Stimulated activated CD4-positive, alpha-beta T cell treated with anti-CD3 and anti-CD28 coated beads, Interleukin-4, amount 100 ng/mL, for 48 hours (primary cell): ENCODE data around the gene PCSK6.
"Not testable (repeated sequence)": the region's sequence is repeated elsewhere in the genome, so short reads cannot be mapped to it uniquely, and the experiment has no call there.

ENCODE experiments used
- DNase-seq, 2 donors: peaks; one replicate each; pipeline ENCODE4 v3.0.0-alpha.2; 2020; ENCODE audit warnings: low read depth in 2 of 2

The PCSK6 gene

DNA sequence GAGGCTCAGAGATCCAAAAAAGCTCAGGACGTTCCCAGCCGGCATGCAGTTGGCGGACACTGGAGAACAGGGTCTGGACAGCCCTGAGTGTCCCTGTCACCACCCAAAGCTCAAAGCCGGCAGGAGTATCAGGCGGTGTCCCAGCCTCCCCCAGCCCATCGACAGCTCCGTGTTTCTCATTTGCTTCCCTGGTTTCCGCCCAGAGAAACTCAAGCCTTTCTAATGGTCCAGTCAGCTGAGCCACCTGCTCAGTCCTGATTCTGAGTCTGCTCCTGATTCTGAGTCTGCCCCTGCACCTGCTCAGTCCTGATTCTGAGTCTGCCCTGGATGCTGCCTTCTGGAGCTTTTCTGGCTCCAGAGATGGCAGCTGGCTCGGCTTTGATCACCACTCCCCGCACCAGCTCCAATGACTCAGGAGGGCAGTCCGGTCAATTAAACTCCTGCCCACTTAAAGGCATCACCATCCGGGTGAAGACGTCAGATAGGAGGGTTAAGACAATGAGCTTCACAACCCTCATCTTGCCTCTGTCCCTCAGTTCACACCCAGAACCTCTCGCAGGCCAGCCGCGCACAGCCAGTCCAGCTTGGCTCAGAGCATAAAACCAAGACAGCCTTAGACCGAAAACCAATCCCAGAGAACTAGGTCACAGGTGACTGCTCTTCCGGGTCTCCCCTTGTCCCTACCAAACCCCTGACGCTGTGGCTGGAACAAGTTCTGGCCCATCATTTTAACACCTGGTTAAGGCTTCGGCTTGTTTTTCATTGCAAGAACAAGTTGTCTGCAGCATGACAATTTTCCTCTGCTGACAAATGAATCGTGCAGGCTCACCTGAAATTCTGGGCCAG lies 6.8 kb downstream of the PCSK6 start:
- no peak for DNase-seq

DNA sequence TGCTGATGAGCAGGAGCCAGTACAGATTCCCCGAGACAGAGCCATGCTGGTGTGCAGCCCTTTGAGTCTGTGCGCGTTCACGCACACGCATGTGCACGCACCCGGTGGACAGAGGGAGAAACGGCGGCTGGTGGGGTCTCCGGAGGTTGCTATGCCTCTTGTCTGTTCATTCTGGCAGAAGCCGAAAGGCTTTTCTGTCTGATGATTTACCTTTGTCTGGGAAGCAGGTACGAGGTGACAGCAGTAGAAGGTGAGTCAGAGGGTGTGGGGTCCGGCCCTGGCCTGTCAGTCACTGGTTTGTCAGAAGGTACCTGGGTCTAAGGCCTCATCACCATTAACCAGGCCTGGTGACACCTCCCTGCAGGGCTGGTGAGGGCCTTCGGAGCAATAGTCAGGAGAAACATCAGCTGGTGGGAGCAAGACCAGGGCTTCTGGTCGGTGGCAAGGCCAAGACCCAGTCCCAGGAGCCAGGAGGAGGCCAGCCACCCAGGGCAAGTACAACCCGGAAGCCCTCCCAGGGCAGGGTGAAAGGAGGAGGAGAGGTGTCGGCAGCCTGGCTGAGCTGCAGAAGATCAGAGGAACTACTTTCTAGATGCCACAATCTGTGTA lies 7.5 kb downstream of the PCSK6 start:
- DNase-seq, result no peak

DNA sequence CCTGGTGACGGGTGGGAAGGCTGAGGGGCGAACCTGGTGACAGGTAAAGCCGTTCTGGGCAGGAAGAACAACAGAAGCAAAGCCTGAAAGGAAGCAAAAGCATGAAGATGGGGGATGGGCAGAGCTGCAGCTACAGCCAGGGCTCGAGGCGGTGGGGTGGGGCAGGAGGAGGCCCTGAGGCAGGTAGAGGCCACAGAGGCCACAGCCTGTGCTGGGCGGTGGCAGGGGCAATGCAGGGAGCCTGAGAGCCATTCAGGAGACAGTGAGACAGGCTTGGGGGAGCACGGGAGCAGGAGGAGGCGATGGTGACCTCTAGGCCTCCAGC lies 8.2 kb downstream of the PCSK6 start:
- DNase-seq, result no peak

DNA sequence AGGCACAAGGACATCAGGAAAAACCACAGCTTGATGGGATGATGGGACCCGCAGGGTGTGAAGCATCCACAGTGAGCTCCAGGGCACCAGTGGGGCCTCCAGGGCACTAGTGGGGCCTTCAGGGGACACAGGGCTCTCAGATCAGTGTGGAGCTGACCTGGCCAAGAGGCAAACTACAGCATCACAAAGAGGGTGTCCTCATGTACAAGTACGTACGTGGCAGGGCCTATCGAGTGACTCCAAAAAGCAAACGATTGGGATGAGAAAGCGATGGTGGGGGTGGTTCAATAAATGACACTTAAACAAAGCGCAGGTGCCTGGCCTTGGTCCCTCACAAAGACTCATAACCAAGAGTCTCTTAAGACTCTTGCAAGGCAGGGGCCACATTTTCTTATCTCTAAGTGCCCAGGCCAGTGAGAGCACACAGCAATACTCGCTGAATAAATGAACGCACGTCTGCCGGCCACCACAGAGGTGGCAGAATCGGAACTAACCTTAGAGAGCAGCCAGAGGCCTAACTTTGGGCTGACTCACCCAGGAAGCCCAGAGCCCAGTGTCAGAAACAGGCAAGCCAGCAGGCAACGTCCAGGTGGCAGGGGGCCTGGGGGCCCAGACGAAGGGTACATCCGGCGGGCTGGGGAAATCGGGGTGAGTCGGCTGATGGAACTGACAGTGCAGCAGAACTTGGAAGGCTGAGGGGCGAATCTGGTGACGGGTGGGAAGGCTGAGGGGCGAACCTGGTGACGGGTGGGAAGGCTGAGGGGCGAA lies 8.7 kb downstream of the PCSK6 start:
- no peak for DNase-seq

DNA sequence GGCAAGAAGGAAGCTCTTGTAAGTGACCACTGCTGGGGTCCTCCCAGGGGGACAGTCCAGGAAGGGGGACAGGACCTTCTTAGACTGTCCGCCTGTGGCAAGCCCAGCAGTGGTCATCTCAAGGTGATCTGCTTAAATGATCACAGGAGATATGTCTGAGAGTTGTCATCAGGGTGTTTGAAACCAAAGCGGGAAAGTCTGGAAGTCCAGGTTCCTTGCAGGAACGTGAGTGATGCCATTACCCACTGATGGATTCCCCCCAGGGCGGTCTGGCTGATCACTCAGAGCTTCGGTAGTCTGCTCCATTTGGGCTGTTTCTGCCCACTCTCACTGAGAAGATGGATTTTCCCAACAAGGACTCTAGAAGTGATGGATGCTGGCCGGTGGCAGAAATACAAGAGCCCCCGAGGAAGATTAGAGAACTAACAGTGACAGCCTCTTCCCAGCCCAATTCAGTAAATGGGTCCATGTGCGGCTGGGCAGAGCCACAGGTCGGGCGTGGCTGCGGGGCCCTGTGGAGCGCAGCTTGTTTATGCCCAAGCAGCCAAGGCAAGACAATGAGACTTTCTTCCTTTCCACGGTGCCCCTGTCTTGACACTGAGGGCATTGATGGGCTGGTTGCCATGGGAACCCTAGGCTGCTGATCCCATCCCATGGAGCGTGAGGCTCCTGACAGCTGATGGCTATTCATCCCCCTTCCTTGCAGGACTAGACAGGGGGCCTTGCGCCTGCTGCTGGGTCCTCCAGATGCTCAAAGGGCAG lies 9.5 kb downstream of the PCSK6 start:
- DNase-seq, result no peak

DNA sequence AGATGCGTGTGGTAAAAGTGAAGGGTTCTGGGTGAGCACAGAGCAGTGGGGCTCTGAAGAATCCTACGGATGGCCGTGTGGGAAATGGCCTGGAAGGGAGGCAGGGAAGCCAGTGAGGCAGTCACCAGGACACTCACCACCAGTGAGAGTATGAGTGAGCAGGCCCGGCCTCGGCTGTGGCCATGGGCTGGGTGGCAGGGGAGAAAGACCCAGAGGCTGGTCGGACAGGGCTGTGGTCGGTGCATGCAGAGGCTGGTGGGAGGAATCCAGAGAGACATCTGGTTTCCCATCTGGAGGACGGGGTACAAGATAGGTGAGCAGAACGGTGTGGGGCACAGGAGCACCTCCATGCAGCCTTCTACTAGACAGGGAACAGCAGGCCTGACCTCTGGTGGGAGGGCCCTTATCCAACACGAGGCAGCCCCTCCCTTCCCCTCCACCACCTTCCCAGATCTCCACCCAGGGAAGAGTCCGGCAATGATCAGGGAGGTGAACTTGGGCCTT lies 10.1 kb downstream of the PCSK6 start:
- DNase-seq, result no peak

DNA sequence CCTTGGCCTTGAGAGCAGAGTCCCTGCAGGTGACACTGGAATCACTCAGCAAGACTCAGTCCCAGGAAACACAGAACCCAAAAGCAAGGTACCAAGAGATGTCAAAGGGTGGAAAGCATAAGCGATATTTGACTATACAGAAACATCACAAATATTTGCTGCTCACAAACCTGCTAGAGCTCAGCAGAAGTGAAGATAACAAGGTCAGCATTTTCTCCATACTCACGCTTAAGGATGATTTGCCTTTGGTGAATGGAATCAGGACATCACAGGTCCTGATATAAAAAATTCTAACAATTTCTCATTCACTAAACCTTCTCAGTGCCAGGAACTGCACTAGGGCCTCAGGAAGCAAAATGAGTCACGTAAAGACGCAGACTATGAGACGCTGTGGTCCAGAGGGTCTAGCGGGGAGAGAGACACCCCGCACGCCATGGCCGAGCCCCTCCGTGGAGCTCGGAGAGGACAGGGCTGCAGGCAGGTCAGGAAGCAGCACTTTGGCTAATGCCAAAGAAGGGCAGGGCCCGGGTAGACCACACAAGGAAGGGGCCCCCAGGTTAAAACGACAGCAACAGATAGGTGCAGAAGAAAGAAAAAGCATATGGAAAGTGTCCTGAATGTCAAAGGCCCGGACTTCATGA lies 10.7 kb downstream of the PCSK6 start:
- DNase-seq, result no peak

DNA sequence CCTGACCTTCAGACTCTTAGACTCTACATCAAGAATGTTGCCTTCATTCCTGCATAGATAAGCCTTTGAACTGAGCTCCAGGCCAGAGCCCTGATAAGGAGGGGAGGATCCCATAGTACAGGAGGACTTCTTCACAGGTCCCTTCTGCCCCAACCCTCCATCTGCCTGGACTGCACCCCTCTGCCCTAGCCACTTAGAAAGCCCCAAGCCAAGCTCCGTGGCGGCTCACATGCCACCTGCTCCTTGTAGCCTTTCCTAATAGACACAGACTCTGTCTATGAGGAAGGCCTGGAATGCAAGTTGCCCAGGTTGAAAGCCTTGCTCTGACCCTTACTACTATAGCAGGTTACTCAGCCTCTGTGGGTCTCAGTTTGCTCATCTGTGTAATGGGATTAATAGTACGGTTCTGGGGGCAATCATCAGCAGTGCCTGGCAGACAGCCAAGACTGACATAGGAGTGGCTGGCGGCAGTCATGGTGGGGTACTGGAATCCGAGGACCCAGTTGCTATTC lies 11.6 kb downstream of the PCSK6 start:
- no peak for DNase-seq

DNA sequence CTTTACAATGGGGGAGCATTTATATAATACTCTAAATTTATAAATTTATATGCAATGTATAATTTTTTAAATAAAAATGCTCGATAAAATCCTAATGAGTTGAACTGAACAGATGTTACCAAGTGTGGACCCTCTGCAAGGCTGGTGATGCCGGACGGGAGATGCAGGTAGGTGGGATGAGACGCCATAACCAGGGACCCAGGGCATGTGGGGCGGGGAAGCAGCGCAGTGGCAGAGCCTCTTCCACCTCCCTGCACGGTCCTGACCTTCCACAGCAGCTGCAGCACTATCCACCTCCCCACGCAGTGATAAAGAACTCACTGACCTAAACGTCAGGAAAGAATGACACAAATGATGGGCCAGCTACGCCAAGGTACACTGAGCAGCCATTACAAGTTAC lies 12.8 kb downstream of the PCSK6 start:
- no peak for DNase-seq

DNA sequence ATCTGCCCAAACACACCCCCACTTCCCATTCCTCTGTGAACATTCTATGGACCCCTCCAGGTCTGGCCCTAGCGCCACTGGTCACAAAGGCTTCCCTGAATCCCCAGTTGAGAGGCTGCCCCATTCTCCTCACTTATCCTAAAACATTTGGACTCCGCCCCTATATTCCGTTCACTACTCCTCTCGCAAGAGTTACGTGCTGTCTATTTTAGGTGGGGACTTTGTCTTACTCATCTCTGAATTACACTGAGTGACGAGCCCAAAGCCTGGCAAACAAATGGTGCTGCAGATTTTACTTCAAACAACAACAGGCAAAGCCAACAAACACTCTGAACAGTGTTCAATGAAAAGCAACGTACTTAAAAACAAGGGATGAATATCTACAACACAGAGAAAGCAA lies 14.5 kb downstream of the PCSK6 start:
- DNase-seq, result no peak

DNA sequence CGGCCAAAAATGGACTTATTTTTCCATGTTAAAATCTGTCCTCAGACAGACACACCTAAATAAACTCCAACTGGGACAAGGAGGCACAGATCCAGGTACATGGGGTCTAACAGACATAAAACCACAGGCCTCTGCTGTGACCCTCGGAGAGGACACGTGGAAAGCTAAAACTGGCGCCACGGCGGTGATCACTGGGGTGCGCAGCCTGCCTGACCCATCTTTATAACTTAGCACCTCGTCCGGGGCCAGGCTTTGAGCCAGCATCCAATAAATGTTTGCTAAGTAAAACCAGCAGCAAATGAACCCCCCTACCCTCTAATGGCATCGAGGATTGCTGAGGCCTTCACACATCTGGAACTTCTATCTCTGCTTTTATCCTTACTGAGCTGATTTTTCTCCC lies 15.3 kb downstream of the PCSK6 start:
- DNase-seq, result no peak

DNA sequence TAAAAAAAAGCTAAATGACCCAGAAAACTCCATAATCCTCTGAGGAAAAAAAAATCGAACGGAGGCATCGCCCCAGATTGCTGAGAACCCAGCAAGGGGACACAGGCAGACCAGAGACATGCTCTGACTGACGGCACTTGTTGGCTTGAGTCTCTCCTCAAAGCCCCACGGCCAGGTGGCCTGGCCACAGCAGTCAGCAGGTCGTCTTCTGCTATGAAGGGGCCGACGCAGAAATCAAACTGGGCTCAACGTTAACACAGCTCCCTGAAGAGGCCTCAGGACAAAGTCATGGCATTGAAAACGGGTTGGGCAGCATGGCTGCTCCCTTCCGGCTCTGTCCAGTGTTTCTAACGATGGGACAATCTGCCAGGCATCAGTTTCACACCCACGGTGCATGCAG lies 17.5 kb downstream of the PCSK6 start:
- no peak for DNase-seq

DNA sequence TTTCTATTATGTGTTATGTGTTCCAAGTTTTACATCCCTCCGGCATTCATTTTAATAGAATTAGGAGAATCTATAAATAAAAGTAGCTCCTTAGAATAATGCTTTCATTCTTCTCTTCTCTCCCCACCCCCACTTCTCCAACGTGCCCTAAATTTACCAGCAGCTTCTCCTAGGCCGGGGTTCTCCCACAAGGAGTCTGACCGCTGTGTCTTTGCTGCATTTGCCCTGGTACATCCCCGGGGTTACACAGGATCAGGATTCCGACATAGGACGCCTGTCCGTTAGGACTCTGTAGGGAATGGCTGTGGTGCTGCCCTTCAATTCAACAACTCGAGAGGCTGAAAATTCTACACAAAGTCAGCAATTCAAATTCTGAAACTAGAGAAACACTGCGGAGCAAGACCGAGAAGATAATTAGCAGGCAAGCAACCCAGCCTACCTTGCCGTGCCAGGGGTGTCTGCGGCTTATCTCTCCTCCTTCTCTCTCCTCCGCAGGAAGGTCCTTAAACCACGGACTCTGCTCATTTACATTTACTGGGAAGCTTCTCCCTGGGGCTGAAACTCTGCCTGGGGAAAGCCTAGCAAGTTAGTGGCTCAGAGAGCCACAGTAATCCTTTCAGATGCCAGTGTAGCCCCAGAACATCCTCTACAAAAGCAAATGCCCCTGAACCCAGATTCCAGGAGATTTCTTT lies 18.8 kb downstream of the PCSK6 start:
- DNase-seq, result no peak

DNA sequence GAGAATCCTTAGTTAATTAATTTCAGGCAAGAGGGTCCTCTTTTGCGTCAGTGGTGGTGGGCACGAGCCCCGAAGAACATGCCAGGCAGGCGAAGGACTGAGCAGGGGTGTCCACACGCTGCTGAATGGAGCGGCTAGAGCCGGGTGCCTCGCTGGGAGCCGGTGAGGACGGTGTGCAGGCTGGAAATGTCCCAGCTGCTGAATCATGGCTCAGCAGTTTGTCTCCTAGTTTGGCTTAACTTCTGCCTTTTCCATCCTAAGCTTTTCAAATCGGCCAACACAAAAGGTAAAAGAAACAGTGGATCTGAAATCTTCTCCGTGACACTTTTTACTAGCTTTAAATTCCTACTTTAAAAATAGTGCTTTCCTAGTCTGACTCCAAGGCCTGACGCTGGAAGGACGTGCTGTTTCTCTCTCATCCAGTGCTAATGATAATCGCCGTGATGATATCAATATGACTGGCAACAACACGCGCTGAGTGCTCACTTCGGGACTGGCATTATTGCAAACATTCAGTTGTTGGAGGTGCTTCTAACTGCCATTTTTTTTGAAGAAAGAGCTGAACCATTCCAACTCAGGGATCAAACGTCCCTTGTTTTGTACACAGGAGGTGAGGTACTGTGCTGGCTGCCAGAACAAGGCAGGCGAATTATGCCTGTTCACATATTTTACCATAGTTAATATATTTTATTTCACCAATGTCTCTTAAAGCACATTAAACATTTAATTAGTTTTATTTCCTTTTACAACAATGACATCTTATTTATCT lies 19.8 kb downstream of the PCSK6 start:
- DNase-seq, result no peak

DNA sequence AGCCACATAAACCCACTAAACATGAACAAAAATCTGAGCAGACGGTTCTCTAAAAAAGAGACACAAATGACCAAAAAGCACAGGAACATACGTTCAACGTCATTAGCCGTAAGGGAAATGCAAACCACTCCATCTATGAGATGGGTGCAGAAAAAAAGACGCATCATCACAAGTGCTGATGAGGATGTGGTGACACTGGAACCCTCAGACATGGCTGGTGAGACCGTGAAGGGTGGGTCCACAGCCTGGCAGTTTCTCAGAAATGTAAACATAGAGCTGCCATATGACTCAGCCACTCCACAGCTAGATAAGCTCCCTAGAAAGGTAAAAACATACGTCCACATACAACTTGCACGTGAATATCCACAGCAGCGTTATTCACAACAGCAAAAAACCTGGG lies 23.3 kb downstream of the PCSK6 start:
- DNase-seq, result no peak

DNA sequence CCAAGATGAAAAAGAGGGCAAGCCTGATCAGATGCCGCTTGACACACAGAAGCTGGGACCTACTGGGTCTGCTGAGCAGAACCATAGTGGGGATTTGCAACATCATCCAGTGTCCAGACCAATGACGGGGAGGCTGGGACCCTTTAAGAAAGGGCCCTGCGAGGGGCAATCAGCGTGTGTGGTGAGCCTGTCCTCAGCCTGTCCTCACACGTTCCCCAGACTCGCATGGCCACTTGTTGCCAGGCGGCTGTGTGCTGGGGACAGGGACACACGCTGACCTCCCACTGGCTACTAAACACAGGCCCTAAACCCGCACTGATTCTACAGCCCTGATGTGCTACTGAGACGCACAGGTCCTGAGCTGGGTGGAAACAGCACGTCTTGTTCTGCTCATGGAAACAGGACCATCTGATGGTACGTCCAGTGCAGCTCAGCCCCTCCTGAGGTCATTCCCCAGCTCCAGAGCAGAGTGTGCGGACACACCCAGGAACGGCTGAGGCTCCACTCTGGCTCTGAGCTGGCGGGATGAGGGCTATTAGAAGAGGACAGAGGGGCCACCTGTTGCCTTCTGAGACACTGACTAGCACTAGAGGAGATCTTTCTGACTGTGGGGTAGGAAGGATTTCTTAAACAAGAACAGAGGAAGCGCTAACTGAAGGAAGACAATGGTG lies 24.4 kb downstream of the PCSK6 start:
- DNase-seq, result no peak

DNA sequence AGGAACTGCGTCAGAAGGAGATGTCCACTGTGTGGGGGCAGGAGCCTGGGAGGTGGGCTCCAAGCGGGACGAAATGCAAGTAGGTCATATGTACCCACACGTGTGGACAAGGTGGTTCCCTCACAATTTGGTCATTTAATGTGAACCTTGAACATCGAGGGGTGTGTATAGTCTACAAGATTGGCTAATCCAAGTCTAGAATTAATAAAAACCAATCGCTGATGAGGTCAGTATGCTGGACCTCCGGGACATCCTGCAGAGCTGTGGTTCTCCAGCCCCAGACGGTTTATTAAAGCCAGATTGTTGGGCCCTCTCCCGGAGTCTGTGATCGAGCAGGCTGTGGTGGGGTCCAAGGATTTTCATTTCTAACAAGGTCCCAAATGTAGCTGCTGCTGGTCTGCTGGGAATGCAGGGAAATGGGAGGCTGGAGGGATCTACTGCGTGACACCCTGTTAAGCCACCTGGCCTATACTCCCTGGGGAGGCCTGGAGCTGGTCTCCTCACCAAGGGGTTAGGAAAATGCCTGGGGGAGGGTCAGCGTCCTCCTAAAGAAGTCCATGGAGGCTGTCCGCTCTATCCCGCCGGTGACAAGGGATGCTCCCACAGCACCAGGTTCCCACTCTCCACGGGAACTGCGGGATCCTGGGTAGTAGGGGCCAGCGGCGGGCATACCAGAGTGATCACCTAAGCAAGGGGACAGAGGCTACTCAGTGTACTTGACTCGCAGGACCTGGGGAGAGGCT lies 25.1 kb downstream of the PCSK6 start:
- DNase-seq, result no peak

DNA sequence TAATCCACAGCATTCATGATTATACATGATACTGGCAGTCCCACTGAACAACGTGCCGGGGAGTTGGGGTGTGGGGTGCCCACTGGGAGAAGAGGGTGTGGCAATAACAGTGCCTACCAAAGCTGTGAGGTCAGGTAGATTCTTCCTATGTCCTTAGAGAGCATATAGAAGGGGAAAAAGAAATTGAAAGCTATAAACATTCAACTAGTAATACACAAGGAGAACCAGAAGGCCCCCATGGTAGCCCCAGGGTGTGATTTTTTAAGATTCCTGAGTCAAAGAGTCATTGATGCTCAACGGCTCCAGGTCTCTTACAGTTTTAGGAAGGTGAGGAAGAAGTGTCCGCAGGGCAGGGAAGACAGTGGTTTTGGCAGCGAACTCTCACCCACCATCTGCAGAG lies 25.8 kb downstream of the PCSK6 start:
- DNase-seq, result not testable (repeated sequence)

DNA sequence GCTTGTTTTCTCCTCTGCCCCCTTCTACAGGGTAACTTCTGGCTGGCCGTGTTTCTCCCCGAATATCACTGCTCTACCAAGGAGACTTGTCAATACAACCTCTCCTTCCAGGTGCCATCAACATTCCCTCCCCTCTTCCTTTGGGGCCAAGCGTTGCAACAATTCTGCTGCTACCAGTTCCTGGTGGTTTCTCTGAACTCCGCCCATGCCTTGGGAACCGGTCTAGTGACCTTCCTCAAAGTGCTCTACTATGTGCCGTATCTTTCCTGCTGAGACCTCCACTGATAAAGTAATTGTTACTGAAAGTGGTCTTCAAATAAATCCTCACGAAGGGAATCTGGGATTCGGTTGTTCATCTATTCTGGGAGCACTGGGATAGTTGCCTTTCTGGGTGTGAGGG lies 26.2 kb downstream of the PCSK6 start:
- DNase-seq, result no peak
